GM23248 (cell line): ENCODE measurements around the gene DCDC2.

ENCODE experiments used
- EZH2 ChIP-seq: fragments of 200-600 bp; sonication (generic); IDR thresholded peaks from 2 replicates; pipeline ENCODE4 v1.6.1; 2018; ENCODE audit warnings: antibody characterized with exemption, mild to moderate bottlenecking; ENCODE audit not compliant: insufficient read depth, poor library complexity, severe bottlenecking
- EZH2phosphoT487 ChIP-seq: fragments of 200-600 bp; sonication (generic); IDR thresholded peaks from 2 replicates; pipeline ENCODE4 v1.6.1; 2018; ENCODE audit warnings: antibody characterized with exemption, moderate library complexity, mild to moderate bottlenecking, low read depth; ENCODE audit not compliant: insufficient read depth

- no peak for TF ChIP-seq EZH2
- TF ChIP-seq EZH2phosphoT487, result no peak
These were observed 17.9 kb downstream of the DCDC2 start for GRCh38 chr6:24339932-24340331.
